ENCODE measurements around the gene KRCC1. TPM values are rescaled to one million over a fixed set of nuclear protein-coding genes. Genes with fewer than 3 reads are reported as not detected.

Gene KRCC1
- total and polyA plus RNA-seq, 9 of the 15 experiments (the other 6 are each of a cell fraction or from before 2014, with no cell fraction given) = 1.9 to 6.0 (median 2.2) TPM

GRCh38 chr2:88054782-88055370 lies 707 bp downstream of the KRCC1 start (continued):
- TF ChIP-seq CTBP1 (IDR thresholded peaks at IDR 0.05; ENCODE audit: borderline replicate concordance) (no peak), ZBTB26 (CRISPR knock-in tag; IDR thresholded peaks at IDR 0.05) (peak; percentile 68; the same call in 1 of the 2 replicates), ZNF133 (CRISPR knock-in tag; IDR thresholded peaks at IDR 0.05) (no peak), E4F1 (CRISPR knock-in tag; IDR thresholded peaks at IDR 0.05; ENCODE audit: borderline replicate concordance) (no peak), HNRNPL (IDR thresholded peaks at IDR 0.05; ENCODE audit: low read depth, low read length) (no peak), ZNF174 (CRISPR knock-in tag; IDR thresholded peaks at IDR 0.05) (no peak), SIN3B (IDR thresholded peaks at IDR 0.05; ENCODE audit: low read depth) (no peak), NR2F6 (CRISPR knock-in tag; IDR thresholded peaks at IDR 0.05) (no peak), NUFIP1 (IDR thresholded peaks at IDR 0.05; ENCODE audit: partially characterized antibody) (no peak), ARHGAP35 (IDR thresholded peaks at IDR 0.05; ENCODE audit: partially characterized antibody) (no peak), EWSR1 (IDR thresholded peaks at IDR 0.05; ENCODE audit: borderline replicate concordance, low read depth, partially characterized antibody) (no peak), POLR2AphosphoS5 (IDR thresholded peaks at IDR 0.05; ENCODE audit: control insufficient read depth, insufficient read depth, low read depth, low read length) (no peak), CCNT2 (IDR thresholded peaks at IDR 0.05; ENCODE audit: borderline replicate concordance, extremely low read depth, insufficient read length, low read depth, low read length) (no peak), DIDO1 (tag; IDR thresholded peaks at IDR 0.05; ENCODE audit: low read depth) (no peak), DNMT1 (IDR thresholded peaks at IDR 0.05) (no peak), ZNF324 (CRISPR knock-in tag; IDR thresholded peaks at IDR 0.05) (no peak), ZNF395 (CRISPR knock-in tag; IDR thresholded peaks at IDR 0.05) (no peak), PHB2 (IDR thresholded peaks at IDR 0.05; ENCODE audit: low read depth) (0 out of 2 replicates have a peak, but pooled peaks have one; percentile 12), GATAD2B (IDR thresholded peaks at IDR 0.05; ENCODE audit: borderline replicate concordance) (no peak), NEUROD1 (IDR thresholded peaks at IDR 0.05; ENCODE audit: borderline replicate concordance, low read depth, low read length, partially characterized antibody) (no peak), NFXL1 (CRISPR knock-in tag; IDR thresholded peaks at IDR 0.05) (no peak), ZC3H11A (IDR thresholded peaks at IDR 0.05; ENCODE audit: low read depth, low read length) (no peak), LCOR (CRISPR knock-in tag; IDR thresholded peaks at IDR 0.05) (no peak), TRIM25 (IDR thresholded peaks at IDR 0.05; ENCODE audit: borderline replicate concordance) (no peak; the same call in 1 of the 2 replicates)
